ENCODE results near the gene SLC24A3. TPM values are rescaled to one million over a fixed set of nuclear protein-coding genes. Genes with fewer than 3 reads are reported as not detected.

Gene SLC24A3
- total RNA-seq, 1 experiment from 2014 or later: 0.14 TPM

DNA sequence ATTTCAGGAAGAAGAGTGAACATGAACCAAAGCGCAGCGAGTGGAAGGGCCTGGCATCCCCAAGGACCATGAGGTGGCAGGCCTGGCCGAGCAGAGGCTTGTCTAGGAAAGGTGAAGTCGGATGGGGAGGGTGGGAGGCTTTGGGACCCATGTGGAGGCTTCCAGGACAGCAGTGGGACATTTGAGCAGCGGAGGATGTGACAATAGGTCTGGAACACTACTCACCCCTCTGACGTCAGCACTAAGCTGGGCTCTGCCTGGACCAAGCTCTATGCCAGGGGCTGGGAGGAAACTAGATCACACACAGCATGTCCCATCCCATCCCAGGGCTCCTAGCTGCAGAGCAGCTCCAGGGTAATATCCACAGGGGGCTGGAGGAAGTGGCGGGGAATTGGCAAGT is 370.3 kb downstream of the SLC24A3 start:
- H3K27ac Mint-ChIP-seq (ENCODE audit: unreplicated experiment): no peak overlapping the region
- Histone ChIP-seq H3K36me3 (ENCODE audit: control insufficient read depth, insufficient read depth, low read length) (no peaks in the 10 kb centered on the region), H3K9me3 (no peaks in the 10 kb centered on the region), H3K4me3 (ENCODE audit: low read depth, low read length) (no peak overlapping the region), H3K27me3 (replicated peaks; ENCODE audit: control insufficient read depth, insufficient read depth, low read length) (no peaks in the 10 kb centered on the region), H3K4me1 (no peaks in the 10 kb centered on the region)
- intact Hi-C loops (cut with micrococcal nuclease; ENCODE audit: unreplicated experiment): loop anchor here (1.0 to 10.0 kb wide), 2 partner anchors 218 to 376 kb away; no protein-coding TSS in a partner anchor
- no peak overlapping the region for H3K4me3 Mint-ChIP-seq (ENCODE audit: unreplicated experiment)
- CTCF ChIA-PET: no interaction called here
- BruUV-seq (replicated peaks): no TSS peak
- no peaks in the 10 kb centered on the region for H3K36me3 Mint-ChIP-seq (ENCODE audit: insufficient read depth, unreplicated experiment)
- no peak for DNase-seq
- H3K4me1 Mint-ChIP-seq (ENCODE audit: low read depth, unreplicated experiment): no peaks in the 10 kb centered on the region
- TF ChIP-seq, protein P1, sequence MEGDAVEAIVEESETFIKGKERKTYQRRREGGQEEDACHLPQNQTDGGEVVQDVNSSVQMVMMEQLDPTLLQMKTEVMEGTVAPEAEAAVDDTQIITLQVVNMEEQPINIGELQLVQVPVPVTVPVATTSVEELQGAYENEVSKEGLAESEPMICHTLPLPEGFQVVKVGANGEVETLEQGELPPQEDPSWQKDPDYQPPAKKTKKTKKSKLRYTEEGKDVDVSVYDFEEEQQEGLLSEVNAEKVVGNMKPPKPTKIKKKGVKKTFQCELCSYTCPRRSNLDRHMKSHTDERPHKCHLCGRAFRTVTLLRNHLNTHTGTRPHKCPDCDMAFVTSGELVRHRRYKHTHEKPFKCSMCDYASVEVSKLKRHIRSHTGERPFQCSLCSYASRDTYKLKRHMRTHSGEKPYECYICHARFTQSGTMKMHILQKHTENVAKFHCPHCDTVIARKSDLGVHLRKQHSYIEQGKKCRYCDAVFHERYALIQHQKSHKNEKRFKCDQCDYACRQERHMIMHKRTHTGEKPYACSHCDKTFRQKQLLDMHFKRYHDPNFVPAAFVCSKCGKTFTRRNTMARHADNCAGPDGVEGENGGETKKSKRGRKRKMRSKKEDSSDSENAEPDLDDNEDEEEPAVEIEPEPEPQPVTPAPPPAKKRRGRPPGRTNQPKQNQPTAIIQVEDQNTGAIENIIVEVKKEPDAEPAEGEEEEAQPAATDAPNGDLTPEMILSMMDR (IDR thresholded peaks at IDR 0.05; ENCODE audit: insufficient read depth in 1 of 2, low read depth in 1 of 2, low read length in 1 of 2, severe bottlenecking in 1 of 2, unreplicated experiment in 1 of 2): no peak
- POLR2A ChIA-PET: no interaction called here
- H3K9me3 Mint-ChIP-seq (ENCODE audit: unreplicated experiment): no peaks in the 10 kb centered on the region
- H3K27me3 Mint-ChIP-seq (ENCODE audit: insufficient read depth, unreplicated experiment): peaks cover 23% of the 10 kb centered on the region

DNA sequence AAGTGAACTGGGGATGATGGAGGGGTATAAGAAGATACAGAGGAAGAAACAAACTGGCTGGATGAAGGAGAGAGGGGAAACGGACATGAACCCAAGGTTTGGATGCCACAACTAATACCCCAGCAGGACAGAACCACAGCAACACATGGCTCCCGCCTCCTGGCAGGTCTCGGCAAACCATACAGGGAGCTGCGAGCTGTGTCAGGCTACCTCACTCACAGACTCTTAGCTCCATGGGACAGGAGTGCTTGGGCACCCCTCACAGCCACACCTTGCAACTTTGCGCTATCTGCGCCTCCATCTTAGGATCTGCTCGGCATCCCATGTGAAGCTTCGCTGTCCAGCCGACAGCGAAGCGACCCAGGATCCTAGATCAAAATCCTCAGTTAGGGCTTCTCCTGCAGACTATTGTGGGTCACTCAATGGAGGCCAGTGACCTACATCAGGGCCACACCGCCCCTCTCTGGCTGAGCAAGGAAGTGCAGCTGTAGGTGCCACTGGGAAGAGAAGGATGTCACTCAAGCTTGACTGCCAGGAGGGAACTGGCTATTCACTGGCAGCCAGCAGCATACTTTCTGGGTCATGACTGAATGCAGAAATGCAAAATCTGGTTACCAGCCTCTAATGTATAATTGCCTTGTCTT is 371.2 kb downstream of the SLC24A3 start:
- no peaks in the 10 kb centered on the region for H3K4me1 Mint-ChIP-seq (ENCODE audit: low read depth, unreplicated experiment)
- no peak overlapping the region for H3K4me3 Mint-ChIP-seq (ENCODE audit: unreplicated experiment)
- intact Hi-C loops (cut with micrococcal nuclease; ENCODE audit: unreplicated experiment): loop anchor here (1.0 to 10.0 kb wide), 3 partner anchors 219 to 679 kb away; no protein-coding TSS in a partner anchor
- ChIA-PET CTCF (interaction anchor here (0.5 to 1.3 kb wide), 9 partner anchors 9 to 637 kb away, joined by 3 to 22 read pairs (median 4); partner anchors contain the start of gene SLC24A3), POLR2A (interaction anchor here (0.6 kb wide), 1 partner anchor 1076 kb away, joined by 3 read pairs; the partner anchor contains the start of gene SEC23B)
- Histone ChIP-seq H3K36me3 (ENCODE audit: control insufficient read depth, insufficient read depth, low read length) (no peaks in the 10 kb centered on the region), H3K27me3 (replicated peaks; ENCODE audit: control insufficient read depth, insufficient read depth, low read length) (no peaks in the 10 kb centered on the region), H3K9me3 (no peaks in the 10 kb centered on the region), H3K4me1 (no peaks in the 10 kb centered on the region), H3K4me3 (ENCODE audit: low read depth, low read length) (no peak overlapping the region)
- H3K9me3 Mint-ChIP-seq (ENCODE audit: unreplicated experiment): no peaks in the 10 kb centered on the region
- peak; percentile 70 to 81 for DNase-seq
- TF ChIP-seq, protein P1 (IDR thresholded peaks at IDR 0.05; ENCODE audit: insufficient read depth in 1 of 2, low read depth in 1 of 2, low read length in 1 of 2, severe bottlenecking in 1 of 2, unreplicated experiment in 1 of 2): peak; percentile 84 to 87
- peaks cover 26% of the 10 kb centered on the region for H3K27me3 Mint-ChIP-seq (ENCODE audit: insufficient read depth, unreplicated experiment)
- no peaks in the 10 kb centered on the region for H3K36me3 Mint-ChIP-seq (ENCODE audit: insufficient read depth, unreplicated experiment)
- no TSS peak for BruUV-seq (replicated peaks)
- no peak overlapping the region for H3K27ac Mint-ChIP-seq (ENCODE audit: unreplicated experiment)

DNA sequence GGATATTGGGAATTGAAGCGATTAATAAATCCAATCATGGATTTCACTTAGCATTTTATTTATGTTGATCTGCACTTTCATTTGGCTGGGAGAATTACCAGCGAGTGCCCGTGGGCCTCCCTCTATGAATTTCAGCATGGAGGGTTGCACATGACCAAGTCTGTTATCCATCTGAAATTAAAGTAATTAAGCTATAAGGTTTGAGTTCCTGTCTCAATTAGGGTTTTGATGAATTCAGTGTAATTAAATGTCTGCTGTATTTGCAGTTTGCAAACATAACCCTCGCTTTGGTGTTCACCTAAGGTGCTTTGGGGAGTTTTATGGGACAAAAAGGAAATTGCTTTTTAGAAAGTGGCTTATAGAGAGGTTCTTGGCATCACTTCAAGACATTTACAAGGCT is 375.8 kb downstream of the SLC24A3 start:
- intact Hi-C loops (cut with micrococcal nuclease; ENCODE audit: unreplicated experiment): loop anchor here (1.0 to 10.0 kb wide), 3 partner anchors 33 to 223 kb away; no protein-coding TSS in a partner anchor

More for the DNA sequence above, 375.8 kb downstream of the SLC24A3 start:
- Mint-ChIP-seq H3K4me1 (ENCODE audit: low read depth, unreplicated experiment) (no peaks in the 10 kb centered on the region), H3K9me3 (ENCODE audit: unreplicated experiment) (no peaks in the 10 kb centered on the region), H3K27ac (ENCODE audit: unreplicated experiment) (no peak overlapping the region), H3K27me3 (ENCODE audit: insufficient read depth, unreplicated experiment) (peaks cover 5% of the 10 kb centered on the region), H3K4me3 (ENCODE audit: unreplicated experiment) (no peak overlapping the region), H3K36me3 (ENCODE audit: insufficient read depth, unreplicated experiment) (no peaks in the 10 kb centered on the region)
- CTCF ChIA-PET: interaction anchor here (0.7 to 1.6 kb wide), 3 partner anchors 32 to 74 kb away, joined by 3 to 37 read pairs (median 9); no protein-coding TSS in a partner anchor
- POLR2A ChIA-PET: no interaction called here
- no peaks in the 10 kb centered on the region for H3K4me1 ChIP-seq
- no peak overlapping the region for H3K4me3 ChIP-seq (ENCODE audit: low read depth, low read length)
- no peak for DNase-seq
- no peaks in the 10 kb centered on the region for H3K36me3 ChIP-seq (ENCODE audit: control insufficient read depth, insufficient read depth, low read length)
- H3K27me3 ChIP-seq (replicated peaks; ENCODE audit: control insufficient read depth, insufficient read depth, low read length): no peaks in the 10 kb centered on the region
- TF ChIP-seq, protein P1 (IDR thresholded peaks at IDR 0.05; ENCODE audit: insufficient read depth in 1 of 2, low read depth in 1 of 2, low read length in 1 of 2, severe bottlenecking in 1 of 2, unreplicated experiment in 1 of 2): no peak
- BruUV-seq (replicated peaks): no TSS peak
- H3K9me3 ChIP-seq: no peaks in the 10 kb centered on the region
